Endothelial cell of umbilical vein (primary cell): Measurements from ENCODE around the gene USH2A. TPM values are rescaled to one million over a fixed set of nuclear protein-coding genes. Genes with fewer than 3 reads are reported as not detected.

Experiments
- BruUV-seq: library from RNA; stranded (reverse); fragments of 400-500 nt; replicated peaks from 2 replicates; lab custom pipeline; 2021; lab: Mats Ljungman, UMichigan
- CTCF ChIA-PET: fragments of 300-600, 350-600 bp; sonication (Branson Sonifier 250); formaldehyde crosslinking; loops from one replicate; lab custom pipeline; 2021; ENCODE audit warnings: antibody characterized with exemption, inconsistent platforms; lab: Charles Lee
- POLR2A ChIA-PET: fragments of 300-600, 350-600 bp; sonication (Branson Sonifier 250); formaldehyde crosslinking; loops from one replicate; lab custom pipeline; 2021; ENCODE audit warnings: antibody characterized with exemption, inconsistent platforms; lab: Charles Lee
- DNase-seq: peaks from one replicate; pipeline ENCODE4 v3.0.0-alpha.2; 2011; ENCODE audit warnings: low read depth, low spot score
- FAIRE-seq: peaks from 2 replicates; lab custom pipeline; 2011; peaks lifted over from hg19 to GRCh38; lab: Jason Lieb, UNC
- H2AFZ ChIP-seq: 2 replicates; pipeline ENCODE4 v1.6.0; 2012; ENCODE audit warnings: low read depth, low read length, control low read depth, inconsistent platforms
- H3K27ac ChIP-seq: 2 replicates; pipeline ENCODE4 v1.5.1; 2011; ENCODE audit warnings: low read depth, mild to moderate bottlenecking, control low read depth, low read length, moderate library complexity; ENCODE audit not compliant: insufficient read depth
- H3K27me3 ChIP-seq, 2 experiments: 2 replicates each; pipeline versions ENCODE4 v1.6.0 to v1.6.1; 2011; ENCODE audit warnings: low read length in 2 of 2, mixed read lengths in 1 of 2; ENCODE audit not compliant: control insufficient read depth in 2 of 2, insufficient read depth in 2 of 2
- H3K36me3 ChIP-seq, 2 experiments: 2 replicates in 1 of 2; 3 replicates in 1 of 2; pipeline ENCODE4 v1.5.1; 2011; ENCODE audit warnings: low read length in 2 of 2, mild to moderate bottlenecking in 1 of 2, moderate library complexity in 1 of 2; ENCODE audit not compliant: control insufficient read depth in 2 of 2, insufficient read depth in 2 of 2; ENCODE audit errors: extremely low read depth in 1 of 2
- H3K4me1 ChIP-seq: 3 replicates; pipeline ENCODE4 v1.5.1; 2011; ENCODE audit warnings: mild to moderate bottlenecking, low read length; ENCODE audit not compliant: control insufficient read depth, insufficient read depth; ENCODE audit errors: extremely low read depth
- H3K4me2 ChIP-seq: 2 replicates; pipeline ENCODE4 v1.6.1; 2011; ENCODE audit warnings: low read length, control low read depth, mixed read lengths; ENCODE audit not compliant: insufficient read depth
- H3K4me3 ChIP-seq, 3 experiments: fragments of 200-600 bp in 1 of 3; sonication (generic), shearing (Covaris generic) in 1 of 3; replicated peaks in 1 of 3; 2 replicates each; pipeline ENCODE4 v1.5.1; 2011 to 2016; ENCODE audit warnings: control low read depth in 3 of 3, low read length in 3 of 3, mild to moderate bottlenecking in 2 of 3, inconsistent platforms in 1 of 3, low read depth in 1 of 3, moderate library complexity in 1 of 3; ENCODE audit not compliant: insufficient read depth in 1 of 3
- H3K79me2 ChIP-seq: 2 replicates; pipeline ENCODE4 v1.6.0; 2012; ENCODE audit warnings: low read length, inconsistent platforms; ENCODE audit not compliant: control insufficient read depth, insufficient read depth
- H3K9ac ChIP-seq: replicated peaks from 2 replicates; pipeline ENCODE3; 2011; ENCODE audit warnings: low read length, control low read depth; ENCODE audit not compliant: insufficient read depth; ENCODE audit errors: extremely low read depth
- H3K9me1 ChIP-seq: replicated peaks from 3 replicates; pipeline ENCODE4 v1.6.0; 2011; ENCODE audit warnings: mild to moderate bottlenecking, low read length; ENCODE audit not compliant: control insufficient read depth, insufficient read depth; ENCODE audit errors: extremely low read depth
- H3K9me3 ChIP-seq: replicated peaks from 2 replicates; pipeline ENCODE4 v1.5.1; 2012; ENCODE audit warnings: low read length, inconsistent platforms; ENCODE audit not compliant: control insufficient read depth, insufficient read depth
- H4K20me1 ChIP-seq: replicated peaks from 2 replicates; pipeline ENCODE3; 2011; ENCODE audit warnings: mild to moderate bottlenecking, low read length; ENCODE audit not compliant: control insufficient read depth, insufficient read depth; ENCODE audit errors: extremely low read depth
- CTCF ChIP-seq, 2 donors: IDR thresholded peaks; 1 replicate in 1 of 2; 2 replicates in 1 of 2; pipeline ENCODE4 v1.5.1; 2011; ENCODE audit warnings: low read length in 2 of 2, mild to moderate bottlenecking in 2 of 2, moderate library complexity in 2 of 2, control low read depth in 1 of 2, inconsistent platforms in 1 of 2, low read depth in 1 of 2; ENCODE audit not compliant: insufficient read depth in 1 of 2; ENCODE audit errors: extremely low read depth in 1 of 2
- EZH2 ChIP-seq: IDR thresholded peaks from 2 replicates; pipeline ENCODE4 v1.6.1; 2012; ENCODE audit warnings: borderline replicate concordance, low read depth, mild to moderate bottlenecking, moderate library complexity, low read length, inconsistent platforms; ENCODE audit not compliant: severe bottlenecking
- FOS ChIP-seq: IDR thresholded peaks from 2 replicates; pipeline ENCODE4 v1.6.1; 2011; ENCODE audit warnings: mild to moderate bottlenecking, low read length, moderate library complexity, borderline replicate concordance; ENCODE audit not compliant: insufficient read depth
- GATA2 ChIP-seq: IDR thresholded peaks from 2 replicates; pipeline ENCODE4 v1.7.0; 2011; ENCODE audit warnings: low read depth, mild to moderate bottlenecking, moderate library complexity, mixed read lengths, low read length; ENCODE audit not compliant: insufficient read length, insufficient read depth
- MAX ChIP-seq: IDR thresholded peaks from 2 replicates; pipeline ENCODE4 v1.6.1; 2011; ENCODE audit not compliant: insufficient read depth, insufficient read length
- MYC ChIP-seq: IDR thresholded peaks from one replicate; pipeline ENCODE4 v1.6.1; 2011; ENCODE audit warnings: mild to moderate bottlenecking, low read depth, low read length
- POLR2AphosphoS5 ChIP-seq: IDR thresholded peaks from 2 replicates; pipeline ENCODE4 v1.6.1; 2012; ENCODE audit warnings: low read depth, mild to moderate bottlenecking, control low read depth, low read length, moderate library complexity; ENCODE audit not compliant: insufficient read depth
- dilution Hi-C: fragments of 300-500 bp; cut with MboI; formaldehyde crosslinking; loops from one replicate; pipeline ENCODE4 v1.15.0; 2019; ENCODE audit warnings: low sequenced_read_pairs; ENCODE audit not compliant: extremely low pct_ligation_motif_present
- intact Hi-C: fragments of 100-400 bp; cut with micrococcal nuclease; formaldehyde crosslinking; loops from one replicate; pipeline ENCODE4 v1.10.0; 2022
- polyA plus RNA-seq, 4 experiments: library from polyadenylated mRNA; depleted of rRNA in 3 of 4; stranded (reverse) in 3 of 4; unstranded in 1 of 4; fragments of >200 nt; gene quantifications; 2 replicates each; pipeline versions ENCODE4 v1.2.1 to v1.2.3, GENCODE V29; 2011 to 2012; ENCODE audit warnings: missing spikeins in 1 of 4
- total RNA-seq: library from RNA; stranded (reverse); gene quantifications from 2 replicates; pipeline ENCODE4 v1.2.3, GENCODE V29; 2021

Gene USH2A
- total and polyA plus RNA-seq, 2 donors (not counting 3 experiments of a cell fraction or from before 2014, with no cell fraction given): not detected

- no peak overlapping the region for H3K4me2 ChIP-seq
- dilution Hi-C loops (no loop called here), intact Hi-C loops (no loop called here)
- no peaks in the 10 kb centered on the region for H3K27me3 ChIP-seq
- H3K27ac ChIP-seq: no peak overlapping the region
- no peaks in the 10 kb centered on the region for H4K20me1 ChIP-seq
- BruUV-seq: no TSS peak
- CTCF ChIA-PET: no interaction called here
- no peaks in the 10 kb centered on the region for H3K9me1 ChIP-seq
- H3K9ac ChIP-seq: no peak overlapping the region
- no peaks in the 10 kb centered on the region for H3K9me3 ChIP-seq
- DNase-seq (no peak), FAIRE-seq (no peak)
- POLR2A ChIA-PET: no interaction called here
- H3K4me3 ChIP-seq: no peak overlapping the region
- H3K36me3 ChIP-seq: no peaks in the 10 kb centered on the region
- H3K4me1 ChIP-seq: no peaks in the 10 kb centered on the region
- H2AFZ ChIP-seq: no peak overlapping the region
- TF ChIP-seq FOS: no peak
- no peak for TF ChIP-seq CTCF (IDR thresholded peaks at IDR 0.05; ENCODE audit: extremely low read depth in 1 of 2, insufficient read depth in 1 of 2, low read depth in 1 of 2, low read length in 2 of 2)
- no peak for TF ChIP-seq GATA2
- TF ChIP-seq EZH2: no peak
- TF ChIP-seq MAX: no peak
- no peaks in the 10 kb centered on the region for H3K79me2 ChIP-seq
Measured at GRCh38 chr1:215863796-215864195, 559.5 kb downstream of the USH2A start.

GRCh38 chr1:215860833-215861232 lies 562.4 kb downstream of the USH2A start:
- no peaks in the 10 kb centered on the region for H3K79me2 ChIP-seq
- H4K20me1 ChIP-seq: no peaks in the 10 kb centered on the region
- no peaks in the 10 kb centered on the region for H3K4me1 ChIP-seq
- H3K4me2 ChIP-seq: no peak overlapping the region
- intact Hi-C loops (no loop called here), dilution Hi-C loops (no loop called here)
- DNase-seq (no peak), FAIRE-seq (no peak)
- TF ChIP-seq EZH2: no peak
- TF ChIP-seq MAX: no peak
- no peak for TF ChIP-seq MYC
- no peak for TF ChIP-seq FOS
- TF ChIP-seq POLR2AphosphoS5: no peak
- H3K9me3 ChIP-seq: no peaks in the 10 kb centered on the region
- ChIA-PET CTCF (no interaction called here), POLR2A (no interaction called here)
- H3K36me3 ChIP-seq: no peaks in the 10 kb centered on the region
- BruUV-seq: no TSS peak
- H3K27ac ChIP-seq: no peak overlapping the region
- H3K27me3 ChIP-seq: no peaks in the 10 kb centered on the region
- no peak overlapping the region for H3K4me3 ChIP-seq
- no peak overlapping the region for H2AFZ ChIP-seq
- no peak overlapping the region for H3K9ac ChIP-seq
- no peaks in the 10 kb centered on the region for H3K9me1 ChIP-seq
